ENCODE data around the gene VAPA.

Gene VAPA

DNA sequence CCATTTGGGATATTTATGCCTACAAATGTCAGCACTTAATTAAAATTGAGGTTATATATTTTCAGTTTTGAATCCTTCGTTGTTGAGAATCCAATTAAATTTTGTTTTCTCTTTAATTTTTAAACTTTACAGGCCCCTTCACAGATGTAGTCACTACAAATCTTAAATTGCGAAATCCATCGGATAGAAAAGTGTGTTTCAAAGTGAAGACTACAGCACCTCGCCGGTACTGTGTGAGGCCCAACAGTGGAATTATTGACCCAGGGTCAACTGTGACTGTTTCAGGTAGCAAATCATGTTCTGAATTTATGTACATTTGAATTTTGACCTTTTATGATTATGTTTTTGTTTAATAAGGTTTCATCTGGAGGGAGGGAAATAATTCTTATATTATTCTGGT, 17.9 kb downstream of the VAPA start:
- peaks cover 65% of the 10 kb centered on the region for H4K20me1 ChIP-seq (ENCODE audit: insufficient read depth, low read length)
- peaks cover 20% of the 10 kb centered on the region for H3K36me3 ChIP-seq (replicated peaks; ENCODE audit: low read depth, low read length)

DNA sequence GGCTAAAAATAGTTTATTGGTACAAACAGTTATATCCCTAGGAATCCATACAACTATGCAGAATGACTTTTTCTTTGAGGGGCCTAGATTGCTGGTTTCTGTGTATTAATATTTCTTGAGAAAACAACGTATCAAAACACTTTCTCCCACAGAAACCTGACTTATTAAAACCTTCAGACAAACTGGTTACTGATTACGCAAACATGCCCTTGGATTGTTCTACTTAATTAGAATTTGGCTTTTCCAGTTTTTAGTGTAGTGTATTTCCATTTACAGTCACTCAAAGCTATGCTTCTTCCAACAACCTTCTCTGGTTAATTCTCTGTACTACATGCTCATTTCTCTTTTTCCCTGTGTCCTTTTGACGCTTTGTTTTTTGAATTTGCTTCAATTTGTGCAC, 20.0 kb downstream of the VAPA start:
- Histone ChIP-seq H3K27me3 (ENCODE audit: low read depth, low read length) (no peaks in the 10 kb centered on the region), H3K9ac (ENCODE audit: low read length) (no peak overlapping the region), H3K9me3 (ENCODE audit: insufficient read depth, low read length) (no peaks in the 10 kb centered on the region), H3K4me3 (ENCODE audit: low read length) (no peak overlapping the region), H3K4me1 (ENCODE audit: low read length) (no peaks in the 10 kb centered on the region), H3K4me2 (ENCODE audit: low read length) (no peak overlapping the region), H3K36me3 (replicated peaks; ENCODE audit: low read depth, low read length) (peaks cover 36% of the 10 kb centered on the region), H4K20me1 (ENCODE audit: insufficient read depth, low read length) (peaks cover 46% of the 10 kb centered on the region), H3K79me2 (ENCODE audit: low read length) (peaks cover 57% of the 10 kb centered on the region), H3K27ac (ENCODE audit: low read length) (no peak overlapping the region), H2AFZ (ENCODE audit: low read depth, low read length) (no peak overlapping the region)
- no peak for TF ChIP-seq EZH2phosphoT487 (IDR thresholded peaks at IDR 0.05; ENCODE audit: low read depth)
- TF ChIP-seq, protein P1, sequence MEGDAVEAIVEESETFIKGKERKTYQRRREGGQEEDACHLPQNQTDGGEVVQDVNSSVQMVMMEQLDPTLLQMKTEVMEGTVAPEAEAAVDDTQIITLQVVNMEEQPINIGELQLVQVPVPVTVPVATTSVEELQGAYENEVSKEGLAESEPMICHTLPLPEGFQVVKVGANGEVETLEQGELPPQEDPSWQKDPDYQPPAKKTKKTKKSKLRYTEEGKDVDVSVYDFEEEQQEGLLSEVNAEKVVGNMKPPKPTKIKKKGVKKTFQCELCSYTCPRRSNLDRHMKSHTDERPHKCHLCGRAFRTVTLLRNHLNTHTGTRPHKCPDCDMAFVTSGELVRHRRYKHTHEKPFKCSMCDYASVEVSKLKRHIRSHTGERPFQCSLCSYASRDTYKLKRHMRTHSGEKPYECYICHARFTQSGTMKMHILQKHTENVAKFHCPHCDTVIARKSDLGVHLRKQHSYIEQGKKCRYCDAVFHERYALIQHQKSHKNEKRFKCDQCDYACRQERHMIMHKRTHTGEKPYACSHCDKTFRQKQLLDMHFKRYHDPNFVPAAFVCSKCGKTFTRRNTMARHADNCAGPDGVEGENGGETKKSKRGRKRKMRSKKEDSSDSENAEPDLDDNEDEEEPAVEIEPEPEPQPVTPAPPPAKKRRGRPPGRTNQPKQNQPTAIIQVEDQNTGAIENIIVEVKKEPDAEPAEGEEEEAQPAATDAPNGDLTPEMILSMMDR (IDR thresholded peaks at IDR 0.05; ENCODE audit: low read depth, low read length): no peak

More for the DNA sequence above, 17.9 kb downstream of the VAPA start:
- TF ChIP-seq, protein P1 (IDR thresholded peaks at IDR 0.05; ENCODE audit: low read depth, low read length): no peak
- TF ChIP-seq EZH2phosphoT487 (IDR thresholded peaks at IDR 0.05; ENCODE audit: low read depth): no peak
- Histone ChIP-seq H3K4me2 (ENCODE audit: low read length) (no peak overlapping the region), H2AFZ (ENCODE audit: low read depth, low read length) (no peak overlapping the region), H3K79me2 (ENCODE audit: low read length) (peaks cover 79% of the 10 kb centered on the region), H3K9ac (ENCODE audit: low read length) (no peak overlapping the region), H3K27me3 (ENCODE audit: low read depth, low read length) (no peaks in the 10 kb centered on the region), H3K9me3 (ENCODE audit: insufficient read depth, low read length) (no peaks in the 10 kb centered on the region), H3K4me1 (ENCODE audit: low read length) (peaks cover 7% of the 10 kb centered on the region; the same call in 1 of the 2 replicates), H3K27ac (ENCODE audit: low read length) (no peak overlapping the region), H3K4me3 (ENCODE audit: low read length) (no peak overlapping the region)

DNA sequence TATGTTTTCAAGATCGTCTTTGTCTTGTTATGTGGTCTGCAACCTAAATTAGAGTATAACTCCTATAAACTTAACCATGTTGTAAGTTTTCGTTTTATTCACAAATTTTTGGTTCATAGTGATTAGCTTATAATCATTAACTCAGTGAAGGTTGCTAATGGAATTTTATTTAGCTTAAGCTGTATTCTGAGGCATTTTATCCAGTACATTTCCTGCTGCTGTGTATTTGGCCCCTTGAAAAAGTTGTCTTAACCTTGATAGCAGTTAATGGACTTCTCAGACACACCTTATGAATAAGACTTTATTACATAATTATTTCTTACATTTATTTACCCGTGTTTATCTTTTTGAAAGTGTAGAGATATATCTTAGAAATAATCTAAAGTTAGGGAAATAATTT, 20.5 kb downstream of the VAPA start:
- peaks cover 42% of the 10 kb centered on the region for H4K20me1 ChIP-seq (ENCODE audit: insufficient read depth, low read length)
- H3K36me3 ChIP-seq (replicated peaks; ENCODE audit: low read depth, low read length): peaks cover 36% of the 10 kb centered on the region

DNA sequence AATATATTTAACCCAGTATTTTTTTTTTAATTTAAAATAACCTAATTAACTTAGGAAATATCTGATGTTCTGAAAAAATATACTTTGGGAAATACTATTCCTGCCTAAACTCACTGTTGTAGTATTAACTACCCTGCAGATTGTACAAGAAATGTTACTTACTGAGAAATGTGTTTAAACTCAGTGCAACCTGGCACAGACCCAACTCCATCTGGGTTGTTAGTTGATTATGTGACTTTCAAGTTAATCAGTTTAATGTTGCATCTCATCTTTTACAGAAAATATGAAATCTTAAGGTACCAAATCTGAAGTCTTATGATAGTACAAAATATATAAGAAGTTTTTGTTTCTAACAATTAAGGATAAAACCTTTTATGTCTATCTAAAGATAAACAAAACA, 27.3 kb downstream of the VAPA start:
- H3K9ac ChIP-seq (ENCODE audit: low read length): no peak overlapping the region
- H3K27me3 ChIP-seq (ENCODE audit: low read depth, low read length): no peaks in the 10 kb centered on the region
- no peak overlapping the region for H3K4me2 ChIP-seq (ENCODE audit: low read length)
- H4K20me1 ChIP-seq (ENCODE audit: insufficient read depth, low read length): peaks cover 3% of the 10 kb centered on the region; the same call in 1 of the 2 replicates
- no peak overlapping the region for H3K4me3 ChIP-seq (ENCODE audit: low read length)
- peaks cover 43% of the 10 kb centered on the region for H3K36me3 ChIP-seq (replicated peaks; ENCODE audit: low read depth, low read length)
- no peak overlapping the region for H3K27ac ChIP-seq (ENCODE audit: low read length)
- H3K9me3 ChIP-seq (ENCODE audit: insufficient read depth, low read length): no peaks in the 10 kb centered on the region
- H3K4me1 ChIP-seq (ENCODE audit: low read length): no peaks in the 10 kb centered on the region
- H3K79me2 ChIP-seq (ENCODE audit: low read length): no peaks in the 10 kb centered on the region
- H2AFZ ChIP-seq (ENCODE audit: low read depth, low read length): no peak overlapping the region
- TF ChIP-seq, protein P1 (IDR thresholded peaks at IDR 0.05; ENCODE audit: low read depth, low read length): no peak
- no peak for TF ChIP-seq EZH2phosphoT487 (IDR thresholded peaks at IDR 0.05; ENCODE audit: low read depth)

More for the DNA sequence above, 20.5 kb downstream of the VAPA start:
- no peaks in the 10 kb centered on the region for H3K27me3 ChIP-seq (ENCODE audit: low read depth, low read length)
- H2AFZ ChIP-seq (ENCODE audit: low read depth, low read length): no peak overlapping the region
- no peak overlapping the region for H3K27ac ChIP-seq (ENCODE audit: low read length)
- no peak overlapping the region for H3K4me3 ChIP-seq (ENCODE audit: low read length)
- H3K4me2 ChIP-seq (ENCODE audit: low read length): no peak overlapping the region
- TF ChIP-seq, protein P1 (IDR thresholded peaks at IDR 0.05; ENCODE audit: low read depth, low read length): no peak
- TF ChIP-seq EZH2phosphoT487 (IDR thresholded peaks at IDR 0.05; ENCODE audit: low read depth): no peak
- H3K79me2 ChIP-seq (ENCODE audit: low read length): peaks cover 53% of the 10 kb centered on the region
- no peaks in the 10 kb centered on the region for H3K4me1 ChIP-seq (ENCODE audit: low read length)
- H3K9ac ChIP-seq (ENCODE audit: low read length): no peak overlapping the region
- no peaks in the 10 kb centered on the region for H3K9me3 ChIP-seq (ENCODE audit: insufficient read depth, low read length)
